Gastrocnemius medialis (tissue), 4 donors: ENCODE data around the gene IFT57.

Source experiments
- POLR2A ChIP-seq, 2 donors: fragments of 450-650 bp; IDR thresholded peaks; one replicate each; pipeline ENCODE4 v1.6.1; 2017; ENCODE audit warnings: antibody characterized with exemption in 2 of 2, mild to moderate bottlenecking in 2 of 2, moderate library complexity in 2 of 2
- TF ChIP-seq, protein P1 (sequence below), 5 experiments: fragments of 450-650 bp in 3 of 5; fragments of 200-600 bp in 2 of 5; sonication (generic) in 2 of 5; IDR thresholded peaks in 4 of 5; conservative IDR thresholded peaks in 1 of 5; 1 replicate in 4 of 5; 2 replicates in 1 of 5; pipeline ENCODE4 v1.5.1; 2016 to 2019; ENCODE audit warnings: antibody characterized with exemption in 5 of 5, mild to moderate bottlenecking in 3 of 5, moderate library complexity in 3 of 5

DNA sequence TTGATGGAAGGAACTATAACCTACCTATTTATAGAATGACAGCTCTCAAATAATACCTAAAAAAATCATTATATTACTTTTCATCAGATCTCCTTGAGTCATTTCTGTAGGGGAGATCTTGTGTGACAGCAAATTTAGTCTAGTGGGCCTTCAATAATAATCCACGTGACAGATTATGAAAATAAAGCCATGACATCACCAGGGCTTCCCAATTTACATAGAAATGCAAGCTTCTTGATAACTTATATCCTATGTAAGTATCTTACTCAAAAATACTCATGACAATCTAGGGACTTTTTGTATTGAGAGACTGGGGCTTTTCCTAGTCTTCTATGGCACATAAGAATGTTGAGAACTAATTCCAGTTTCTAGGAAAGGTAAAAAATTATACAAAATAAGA, 21.6 kb downstream of the IFT57 start:
- TF ChIP-seq, protein P1, sequence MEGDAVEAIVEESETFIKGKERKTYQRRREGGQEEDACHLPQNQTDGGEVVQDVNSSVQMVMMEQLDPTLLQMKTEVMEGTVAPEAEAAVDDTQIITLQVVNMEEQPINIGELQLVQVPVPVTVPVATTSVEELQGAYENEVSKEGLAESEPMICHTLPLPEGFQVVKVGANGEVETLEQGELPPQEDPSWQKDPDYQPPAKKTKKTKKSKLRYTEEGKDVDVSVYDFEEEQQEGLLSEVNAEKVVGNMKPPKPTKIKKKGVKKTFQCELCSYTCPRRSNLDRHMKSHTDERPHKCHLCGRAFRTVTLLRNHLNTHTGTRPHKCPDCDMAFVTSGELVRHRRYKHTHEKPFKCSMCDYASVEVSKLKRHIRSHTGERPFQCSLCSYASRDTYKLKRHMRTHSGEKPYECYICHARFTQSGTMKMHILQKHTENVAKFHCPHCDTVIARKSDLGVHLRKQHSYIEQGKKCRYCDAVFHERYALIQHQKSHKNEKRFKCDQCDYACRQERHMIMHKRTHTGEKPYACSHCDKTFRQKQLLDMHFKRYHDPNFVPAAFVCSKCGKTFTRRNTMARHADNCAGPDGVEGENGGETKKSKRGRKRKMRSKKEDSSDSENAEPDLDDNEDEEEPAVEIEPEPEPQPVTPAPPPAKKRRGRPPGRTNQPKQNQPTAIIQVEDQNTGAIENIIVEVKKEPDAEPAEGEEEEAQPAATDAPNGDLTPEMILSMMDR (IDR thresholded peaks at IDR 0.05 in 4 of 5, conservative IDR thresholded peaks at IDR 0.05 in 1 of 5): no peak
- TF ChIP-seq POLR2A (IDR thresholded peaks at IDR 0.05): no peak
